Ascending aorta (tissue), 2 donors: ENCODE measurements around the gene ATP11B. TPM values are rescaled to one million over a fixed set of nuclear protein-coding genes. Genes with fewer than 3 reads are reported as not detected.

ENCODE experiments used
- DNase-seq, 2 donors: peaks; one replicate each; pipeline ENCODE4 v3.0.0-alpha.2; 2019; ENCODE audit warnings: low spot score in 2 of 2
- H3K27ac ChIP-seq, 2 donors: fragments of 200-600 bp; sonication (generic); one replicate each; pipeline ENCODE4 v1.5.1; 2016 to 2017; ENCODE audit warnings: mild to moderate bottlenecking in 1 of 2
- H3K27me3 ChIP-seq: fragments of 200-600 bp; sonication (generic); one replicate; pipeline ENCODE4 v1.5.1; 2017
- H3K36me3 ChIP-seq, 2 donors: fragments of 200-600 bp; sonication (generic); one replicate each; pipeline ENCODE4 v1.5.1; 2016
- H3K4me1 ChIP-seq, 2 donors: fragments of 200-600 bp; sonication (generic); one replicate each; pipeline ENCODE4 v1.5.1; 2016 to 2017; ENCODE audit warnings: mild to moderate bottlenecking in 1 of 2
- H3K4me3 ChIP-seq, 2 donors: fragments of 200-600 bp; sonication (generic); one replicate each; pipeline ENCODE4 v1.5.1; 2016 to 2017; ENCODE audit warnings: mild to moderate bottlenecking in 1 of 2
- H3K9me3 ChIP-seq, 2 donors: fragments of 200-600 bp; sonication (generic); one replicate each; pipeline ENCODE4 v1.5.1; 2016
- intact Hi-C: fragments of 100-400 bp; cut with DNase I; formaldehyde crosslinking; loops from one replicate; pipeline ENCODE4 v1.15.1; 2023
- total RNA-seq: library from RNA; depleted of rRNA; stranded (reverse); fragments of >200 nt; gene quantifications from one replicate; pipeline ENCODE4 v1.1.0, GENCODE V29; 2016
- TF ChIP-seq, protein P1 (sequence below), 3 experiments: fragments of 200-600 bp in 2 of 3; fragments of 450-650 bp in 1 of 3; sonication (generic) in 2 of 3; IDR thresholded peaks; one replicate each; pipeline ENCODE4 v1.5.1; 2016 to 2019; ENCODE audit warnings: antibody characterized with exemption in 3 of 3, mild to moderate bottlenecking in 1 of 3, moderate library complexity in 1 of 3

ATP11B gene
- total RNA-seq, 1 donor from 2014 or later: 117 TPM

DNA sequence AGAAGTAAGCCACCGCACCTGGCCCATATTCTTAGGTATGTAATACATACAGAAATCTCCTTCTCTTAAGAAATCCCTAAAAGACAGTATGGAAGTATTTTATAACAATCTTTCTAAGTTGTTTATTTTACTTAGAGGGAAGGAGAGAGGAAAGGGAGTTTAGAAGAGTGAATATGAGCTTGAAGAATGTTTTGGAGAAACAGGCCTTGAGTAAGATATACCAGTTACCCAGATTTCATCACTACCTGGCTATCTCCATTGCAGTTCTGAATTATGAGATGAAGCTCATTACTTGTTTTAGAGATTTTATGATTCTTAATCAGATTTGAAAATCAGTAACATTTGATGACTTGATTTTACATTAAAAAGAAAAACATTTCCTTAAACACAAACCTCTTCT, 115.2 kb downstream of the ATP11B start:
- no peak for DNase-seq
- Histone ChIP-seq H3K27ac (no peak overlapping the region), H3K4me1 (no peaks in the 10 kb centered on the region), H3K36me3 (peaks cover 19 to 26% of the 10 kb centered on the region in 2 donors), H3K27me3 (no peaks in the 10 kb centered on the region), H3K9me3 (no peaks in the 10 kb centered on the region), H3K4me3 (no peak overlapping the region)
- TF ChIP-seq, protein P1, sequence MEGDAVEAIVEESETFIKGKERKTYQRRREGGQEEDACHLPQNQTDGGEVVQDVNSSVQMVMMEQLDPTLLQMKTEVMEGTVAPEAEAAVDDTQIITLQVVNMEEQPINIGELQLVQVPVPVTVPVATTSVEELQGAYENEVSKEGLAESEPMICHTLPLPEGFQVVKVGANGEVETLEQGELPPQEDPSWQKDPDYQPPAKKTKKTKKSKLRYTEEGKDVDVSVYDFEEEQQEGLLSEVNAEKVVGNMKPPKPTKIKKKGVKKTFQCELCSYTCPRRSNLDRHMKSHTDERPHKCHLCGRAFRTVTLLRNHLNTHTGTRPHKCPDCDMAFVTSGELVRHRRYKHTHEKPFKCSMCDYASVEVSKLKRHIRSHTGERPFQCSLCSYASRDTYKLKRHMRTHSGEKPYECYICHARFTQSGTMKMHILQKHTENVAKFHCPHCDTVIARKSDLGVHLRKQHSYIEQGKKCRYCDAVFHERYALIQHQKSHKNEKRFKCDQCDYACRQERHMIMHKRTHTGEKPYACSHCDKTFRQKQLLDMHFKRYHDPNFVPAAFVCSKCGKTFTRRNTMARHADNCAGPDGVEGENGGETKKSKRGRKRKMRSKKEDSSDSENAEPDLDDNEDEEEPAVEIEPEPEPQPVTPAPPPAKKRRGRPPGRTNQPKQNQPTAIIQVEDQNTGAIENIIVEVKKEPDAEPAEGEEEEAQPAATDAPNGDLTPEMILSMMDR (IDR thresholded peaks at IDR 0.05): no peak
- intact Hi-C loops: no loop called here

DNA sequence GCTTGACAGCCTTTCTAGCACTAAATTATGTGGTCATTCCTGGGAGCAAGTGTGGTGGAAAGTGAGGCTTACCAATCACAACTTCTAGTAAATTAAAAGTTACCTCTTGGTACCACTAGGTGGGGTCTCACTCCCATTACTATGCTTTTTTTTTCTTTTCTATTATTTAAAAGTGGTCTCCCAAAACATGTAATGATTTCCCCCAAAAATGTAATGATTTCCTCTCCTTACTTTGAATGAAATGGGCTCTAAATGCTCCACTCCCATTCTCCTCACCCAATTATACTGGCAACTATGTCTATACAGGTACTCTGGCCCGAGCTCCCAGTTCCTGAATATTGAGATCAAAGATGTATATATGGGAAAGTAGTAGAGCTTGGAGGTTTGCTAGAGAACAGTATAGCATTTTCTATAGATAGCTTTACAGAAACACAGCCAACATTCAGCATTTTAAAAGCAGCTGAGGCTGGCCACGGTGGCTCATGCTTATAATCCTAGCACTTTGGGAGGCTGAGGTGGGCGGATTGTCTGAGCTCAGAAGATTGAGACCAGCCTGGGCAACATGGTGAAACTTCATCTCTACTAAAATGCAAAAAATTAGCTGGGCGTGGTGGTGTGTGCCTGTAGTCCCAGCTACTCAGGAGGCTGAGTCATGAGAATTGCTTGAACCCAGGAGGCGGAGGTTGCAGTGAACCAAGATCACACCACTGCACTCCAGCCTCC, 116.2 kb downstream of the ATP11B start:
- intact Hi-C loops: no loop called here
- H3K36me3 ChIP-seq: peaks cover 19 to 25% of the 10 kb centered on the region in 2 donors
- no peaks in the 10 kb centered on the region for H3K9me3 ChIP-seq
- TF ChIP-seq, protein P1 (IDR thresholded peaks at IDR 0.05): peak; percentile 4 to 34 (median 8)
- no peaks in the 10 kb centered on the region for H3K27me3 ChIP-seq
- DNase-seq: no peak
- no peak overlapping the region for H3K27ac ChIP-seq
- H3K4me3 ChIP-seq: no peak overlapping the region
- no peaks in the 10 kb centered on the region for H3K4me1 ChIP-seq

DNA sequence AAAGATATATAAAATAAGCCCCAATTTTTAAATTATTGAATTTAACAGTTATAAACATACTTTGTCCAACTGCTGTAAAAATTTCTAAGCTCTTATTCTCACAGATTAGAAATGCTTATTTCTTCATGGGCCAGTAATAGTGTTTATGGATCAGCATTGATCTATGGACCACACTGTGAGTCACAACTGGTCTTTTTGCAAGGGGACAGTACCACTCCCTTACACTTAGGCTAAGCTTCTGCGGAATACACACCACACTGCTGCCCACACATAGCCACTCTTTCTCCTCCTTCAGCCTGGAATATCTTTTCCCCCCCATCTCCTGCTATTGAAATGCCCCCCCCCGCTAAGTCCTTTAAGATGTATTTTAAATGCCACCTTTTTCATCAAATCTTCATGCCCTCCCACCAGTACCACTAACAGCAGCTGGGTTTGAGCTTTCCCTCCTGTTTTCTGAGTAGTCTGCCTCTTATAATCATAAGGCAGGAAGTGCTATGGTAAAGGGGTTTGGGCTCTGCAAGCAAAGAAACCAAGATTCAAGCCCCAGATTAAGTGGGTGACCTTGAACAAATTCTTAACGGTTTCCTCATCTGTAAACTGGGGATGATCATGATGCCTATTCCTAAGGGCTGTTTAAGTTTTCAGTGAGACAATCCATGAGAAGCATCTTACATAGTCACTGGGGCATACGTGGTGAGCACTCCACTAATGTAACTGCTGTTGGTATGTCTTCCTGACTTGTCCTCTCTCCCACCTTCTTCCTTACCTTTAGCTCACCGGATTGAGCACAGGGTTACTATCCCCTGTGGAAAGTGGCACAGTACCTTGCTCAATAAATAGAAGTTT, 117.9 kb downstream of the ATP11B start:
- no peaks in the 10 kb centered on the region for H3K27me3 ChIP-seq
- H3K9me3 ChIP-seq: no peaks in the 10 kb centered on the region
- no peak overlapping the region for H3K4me3 ChIP-seq
- peaks cover 12 to 23% of the 10 kb centered on the region in 2 donors for H3K36me3 ChIP-seq
- DNase-seq: no peak
- H3K4me1 ChIP-seq: no peaks in the 10 kb centered on the region
- TF ChIP-seq, protein P1 (IDR thresholded peaks at IDR 0.05): no peak
- no peak overlapping the region for H3K27ac ChIP-seq
- intact Hi-C loops: no loop called here

DNA sequence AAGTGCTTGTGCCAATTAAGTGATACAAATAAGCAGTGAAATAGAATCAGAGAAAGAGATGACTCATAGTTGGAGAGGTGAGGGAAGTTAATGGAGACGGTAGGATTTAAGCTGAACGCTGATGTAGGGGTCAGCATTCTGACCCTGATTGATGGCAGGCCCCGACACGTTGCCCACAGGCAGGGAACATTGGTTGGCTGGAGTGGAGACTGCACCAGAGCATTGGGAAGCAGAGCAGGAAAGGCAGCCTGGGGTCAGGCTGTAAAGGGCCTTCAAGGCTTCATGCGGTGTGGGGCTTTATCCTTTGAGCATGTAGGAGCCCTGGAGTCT, 118.4 kb downstream of the ATP11B start:
- no peaks in the 10 kb centered on the region for H3K27me3 ChIP-seq
- TF ChIP-seq, protein P1 (IDR thresholded peaks at IDR 0.05): no peak
- H3K4me1 ChIP-seq: no peaks in the 10 kb centered on the region
- no peaks in the 10 kb centered on the region for H3K9me3 ChIP-seq
- no peak overlapping the region for H3K27ac ChIP-seq
- peaks cover 7 to 17% of the 10 kb centered on the region in 2 donors for H3K36me3 ChIP-seq
- intact Hi-C loops: no loop called here
- DNase-seq: no peak
- H3K4me3 ChIP-seq: no peak overlapping the region

DNA sequence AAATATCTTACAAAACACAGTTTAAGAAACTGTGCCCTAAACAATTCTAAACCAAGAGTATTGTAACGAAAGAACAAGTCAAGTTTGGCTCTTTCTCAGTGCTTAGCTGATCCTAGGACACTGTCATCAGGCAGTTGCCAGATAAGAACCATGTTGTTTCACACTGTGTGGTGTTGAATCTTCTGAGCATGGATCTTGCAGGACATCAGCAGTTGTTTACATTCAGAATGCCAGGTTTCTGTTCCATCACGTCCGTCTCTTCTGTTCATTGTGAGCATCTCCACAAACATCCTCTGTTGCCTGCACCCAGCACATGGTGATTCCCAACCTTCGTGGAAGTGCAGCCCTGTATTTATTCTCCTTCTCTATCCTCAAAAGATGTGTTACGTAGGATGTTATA, 119.2 kb downstream of the ATP11B start:
- Histone ChIP-seq H3K4me3 (no peak overlapping the region), H3K36me3 (peaks cover 3 to 15% of the 10 kb centered on the region in 2 donors), H3K4me1 (no peaks in the 10 kb centered on the region), H3K27me3 (no peaks in the 10 kb centered on the region), H3K27ac (no peak overlapping the region), H3K9me3 (no peaks in the 10 kb centered on the region)
- no peak for DNase-seq
- TF ChIP-seq, protein P1 (IDR thresholded peaks at IDR 0.05): no peak
- intact Hi-C loops: no loop called here
